ENCODE results near the gene STAT6.

GRCh38 chr12:57103856-57104255, 7.3 kb downstream of the STAT6 start:
- TF ChIP-seq CTCF (IDR thresholded peaks at IDR 0.05) = no peak
- TF ChIP-seq REST (IDR thresholded peaks at IDR 0.05; ENCODE audit: insufficient read depth in 1 of 2, low read depth in 2 of 2, low read length in 1 of 2) = no peak
- TF ChIP-seq POLR2AphosphoS5 (IDR thresholded peaks at IDR 0.05; ENCODE audit: low read depth, low read length) = no peak
- no peak for TF ChIP-seq SIN3A (IDR thresholded peaks at IDR 0.05; ENCODE audit: borderline replicate concordance, insufficient read depth, low read depth, low read length)
- TF ChIP-seq TCF7L2 (IDR thresholded peaks at IDR 0.05; ENCODE audit: low read depth, low read length) = no peak

Data from Panc1 (cell line).